Stomach (tissue), 4 donors: ENCODE data around the gene ACOXL.

Experiments used
- CTCF ChIP-seq, 7 experiments: fragments of 450-650 bp in 4 of 7; fragments of 200-600 bp in 3 of 7; sonication (generic) in 3 of 7; IDR thresholded peaks; one replicate each; pipeline ENCODE4 v1.5.1; 2016 to 2019; ENCODE audit warnings: antibody characterized with exemption in 7 of 7, control low read depth in 2 of 7, mild to moderate bottlenecking in 1 of 7
- POLR2A ChIP-seq, 4 donors: fragments of 450-650 bp; IDR thresholded peaks; one replicate each; pipeline ENCODE4 v1.6.1; 2016; ENCODE audit warnings: antibody characterized with exemption in 4 of 4, control low read depth in 2 of 4, mild to moderate bottlenecking in 1 of 4, moderate library complexity in 1 of 4

DNA sequence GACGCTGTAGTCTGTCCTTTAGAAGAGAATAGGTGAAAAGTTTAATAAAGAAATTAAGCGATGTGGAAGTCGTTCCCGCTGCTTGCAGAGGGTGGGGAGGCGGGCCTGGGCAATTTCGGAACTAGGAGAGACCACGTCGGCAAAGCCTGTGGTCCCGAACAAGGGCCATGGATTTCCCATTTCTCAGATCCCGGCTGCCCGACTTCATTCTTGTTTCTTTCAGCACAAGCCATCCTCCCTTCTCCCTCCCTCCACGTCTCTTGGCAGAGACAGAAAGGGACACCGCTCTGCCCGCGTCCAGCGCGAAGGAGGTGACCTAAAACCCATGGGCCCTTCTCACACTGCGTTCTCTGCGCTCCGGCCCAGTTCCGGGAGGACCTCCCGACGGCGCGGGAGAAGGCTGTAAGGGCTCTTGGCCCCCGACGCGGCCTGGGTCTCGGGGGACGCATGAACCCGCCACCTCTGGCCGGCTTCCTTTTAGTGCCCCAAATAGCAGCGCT is 386.2 kb downstream of the ACOXL start:
- TF ChIP-seq CTCF (IDR thresholded peaks at IDR 0.05), result no peak
- TF ChIP-seq POLR2A (IDR thresholded peaks at IDR 0.05), result no peak
